ENCODE measurements around the gene METTL9. TPM values are rescaled to one million over a fixed set of nuclear protein-coding genes. Genes with fewer than 3 reads are reported as not detected.

The METTL9 gene
- 100 to 1,000 TPM in 1 of 2 experiments, 10 to 100 TPM in 1; 98.0 to 102 TPM for total RNA-seq

DNA sequence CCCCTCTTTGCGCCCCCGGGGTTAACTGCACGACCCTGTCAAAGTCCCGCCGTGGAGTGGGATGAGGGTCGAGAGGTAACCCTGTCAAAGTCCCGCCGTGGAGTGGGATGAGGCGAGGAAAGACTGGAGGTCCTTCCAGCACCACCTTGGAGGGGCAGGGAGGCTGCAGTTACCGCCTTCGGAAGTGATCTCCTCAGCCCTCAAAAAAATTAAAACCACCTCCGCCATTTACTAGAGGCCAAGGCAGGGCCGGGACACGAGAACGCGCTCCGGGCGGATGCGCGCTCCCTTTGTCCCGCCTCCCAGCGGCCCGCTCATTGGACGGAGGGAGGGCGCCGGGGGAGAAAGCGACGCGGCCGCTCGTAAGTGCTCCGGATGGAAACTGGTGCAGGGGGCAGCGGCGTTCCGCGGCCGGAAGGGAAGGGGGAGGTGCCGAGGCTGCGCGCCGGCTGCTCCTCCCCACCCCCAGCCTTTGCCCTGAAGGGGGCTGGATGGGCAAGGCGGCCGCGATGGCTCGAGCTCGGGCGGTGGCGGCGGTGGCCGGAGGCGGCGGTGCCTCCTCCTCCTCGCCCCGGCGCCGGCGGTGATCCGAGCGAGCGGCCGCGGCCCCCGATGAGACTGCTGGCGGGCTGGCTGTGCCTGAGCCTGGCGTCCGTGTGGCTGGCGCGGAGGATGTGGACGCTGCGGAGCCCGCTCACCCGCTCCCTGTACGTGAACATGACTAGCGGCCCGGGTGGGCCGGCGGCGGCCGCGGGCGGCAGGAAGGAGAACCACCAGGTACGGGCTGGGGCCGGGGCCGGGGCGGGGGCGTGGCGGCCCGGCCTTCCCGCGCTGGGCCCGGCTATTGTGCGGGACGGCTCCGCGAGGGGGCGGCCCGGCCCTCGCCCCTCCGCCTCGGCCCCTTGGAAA is at the start of gene METTL9:
Gene METTL9, plus strand, starts transcription at position 456 of the 909 bp plus-strand sequence. Its CDS starts 157 bp downstream, at position 613.

GRCh38 chr16:21652453-21652852 is 53.1 kb downstream of the METTL9 start, which contains the start of gene IGSF6:
TSS of gene IGSF6 (minus strand) at chr16:21652608. CDS start at chr16:21652598, 10 bp downstream.

DNA sequence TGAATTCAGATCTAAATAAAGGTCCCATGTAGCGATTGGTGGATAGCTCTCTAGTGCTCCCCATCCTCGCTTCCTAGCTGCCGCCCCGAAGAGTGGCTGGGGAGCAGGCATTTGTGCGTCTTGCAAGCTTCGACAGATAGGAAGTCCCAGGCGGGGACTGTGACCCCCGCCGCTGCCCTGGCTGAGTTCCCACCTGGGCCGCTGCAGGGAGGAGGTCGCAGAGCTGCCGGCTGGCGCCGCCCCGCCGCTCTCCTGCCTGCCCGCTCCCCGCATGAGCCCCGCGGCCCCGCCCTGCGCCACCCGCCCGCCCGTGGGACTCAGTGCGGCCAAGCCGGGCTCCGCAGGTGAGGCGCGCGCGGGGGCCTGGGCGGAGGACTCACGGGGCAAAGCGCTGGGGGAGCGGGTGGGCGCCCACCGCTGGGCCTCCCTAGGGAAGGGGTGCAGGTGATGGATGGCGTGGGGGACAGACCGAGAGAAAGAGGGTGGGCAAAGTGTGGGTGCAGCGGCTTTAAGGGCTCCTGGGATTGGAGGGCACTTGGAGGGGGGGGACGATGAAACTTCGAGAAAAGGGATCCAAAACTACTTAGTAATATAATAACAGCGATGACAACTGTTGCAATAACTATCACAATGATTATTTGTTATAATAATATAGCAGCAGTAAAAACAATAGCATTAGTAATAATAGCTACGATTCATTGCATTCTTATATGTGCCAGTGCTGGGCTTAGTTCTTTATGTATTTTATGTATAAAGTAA is 64.7 kb downstream of the METTL9 start, which contains the start of gene OTOA:
Gene OTOA, plus strand, starts transcription at position 80 of the 759 bp plus-strand sequence. CDS start 14,547 bp downstream, outside the sequence.

Other genes starting within 250 kb of the METTL9 start
- under 1 TPM; 0.07 to 0.13 TPM for gene IGSF6, start 53.0 kb downstream of the METTL9 start, total RNA-seq
- gene OTOA, start 64.4 kb downstream of the METTL9 start, total RNA-seq: under 1 TPM in 1 of 2 experiments, not detected in 1; 0.07 TPM